ENCODE results near the gene SNUPN. TPM values are rescaled to one million over a fixed set of nuclear protein-coding genes. Genes with fewer than 3 reads are reported as not detected.

The SNUPN gene
- polyA plus RNA-seq (ENCODE audit: insufficient read length in 3 of 3): 10 to 100 TPM; 27.5 to 32.7 (median 31.6) TPM

DNA sequence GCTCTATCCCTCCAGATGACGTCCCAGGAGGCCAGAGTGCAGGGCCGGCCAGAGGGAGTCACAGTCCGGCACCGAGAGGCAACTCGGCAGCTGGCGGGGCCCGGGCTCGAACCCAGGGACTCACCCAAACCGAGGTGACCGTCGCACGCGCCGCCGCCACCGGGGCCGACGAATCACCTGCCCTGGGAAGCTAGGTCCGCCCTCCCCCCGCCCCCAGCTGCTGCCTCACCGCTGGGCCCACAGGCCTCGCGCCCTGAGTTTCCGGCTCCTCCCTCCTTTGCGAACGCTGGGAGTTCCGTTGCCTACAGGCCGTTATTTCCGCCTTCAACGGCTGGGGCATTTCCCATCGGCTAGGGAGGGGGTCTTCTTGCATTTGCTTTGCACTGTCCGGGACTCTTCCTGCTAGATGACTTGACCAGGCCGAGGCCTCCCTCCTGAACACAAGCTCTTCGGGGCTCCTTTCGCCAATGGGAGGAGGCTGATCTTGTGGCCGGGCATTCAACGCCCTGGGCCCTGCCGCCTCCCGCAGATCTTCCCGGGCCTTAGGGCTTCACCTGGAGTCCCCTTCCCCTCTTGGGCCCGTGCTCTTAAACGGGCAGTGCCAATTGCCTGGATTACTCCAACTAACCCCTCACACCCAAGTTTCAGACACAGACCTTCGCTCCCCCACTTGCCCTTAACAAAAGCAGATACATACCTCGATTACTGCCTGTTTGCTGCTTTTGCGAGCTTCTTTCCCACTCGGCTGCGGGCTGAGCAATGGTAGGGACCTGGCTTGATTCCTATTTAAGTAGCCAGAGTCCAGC, at the start of gene SNUPN:
Gene SNUPN, minus strand, starts transcription at position 184 of the 806 bp plus-strand sequence. CDS start 4,674 bp downstream, outside the sequence.
- DNase-seq (ENCODE audit: low read depth in 3 of 3, low spot score in 2 of 3): peak in 2 of 3 donors; percentile 90 to 91

DNA sequence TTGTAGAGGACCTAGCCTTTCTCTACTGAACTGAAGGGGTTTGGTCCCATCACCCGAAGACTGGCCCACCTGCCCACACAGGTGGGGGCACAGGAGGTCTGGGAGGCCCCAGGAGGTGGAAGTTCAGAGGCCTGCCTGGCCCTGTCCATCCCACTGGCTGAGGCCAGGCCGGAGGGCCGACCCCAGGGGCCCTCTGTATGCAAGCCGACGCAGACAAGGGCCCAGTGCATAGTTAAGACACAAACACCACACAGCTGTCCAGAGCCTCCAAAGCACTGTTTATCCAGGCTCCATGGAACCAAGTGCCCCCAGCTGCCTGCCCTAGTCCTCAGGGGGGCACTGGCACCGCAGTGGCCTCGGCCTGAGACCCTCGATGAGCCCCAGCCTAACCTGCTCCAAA, 48.8 kb upstream of the SNUPN start:
- no peak for DNase-seq (ENCODE audit: low read depth in 3 of 3, low spot score in 2 of 3)

DNA sequence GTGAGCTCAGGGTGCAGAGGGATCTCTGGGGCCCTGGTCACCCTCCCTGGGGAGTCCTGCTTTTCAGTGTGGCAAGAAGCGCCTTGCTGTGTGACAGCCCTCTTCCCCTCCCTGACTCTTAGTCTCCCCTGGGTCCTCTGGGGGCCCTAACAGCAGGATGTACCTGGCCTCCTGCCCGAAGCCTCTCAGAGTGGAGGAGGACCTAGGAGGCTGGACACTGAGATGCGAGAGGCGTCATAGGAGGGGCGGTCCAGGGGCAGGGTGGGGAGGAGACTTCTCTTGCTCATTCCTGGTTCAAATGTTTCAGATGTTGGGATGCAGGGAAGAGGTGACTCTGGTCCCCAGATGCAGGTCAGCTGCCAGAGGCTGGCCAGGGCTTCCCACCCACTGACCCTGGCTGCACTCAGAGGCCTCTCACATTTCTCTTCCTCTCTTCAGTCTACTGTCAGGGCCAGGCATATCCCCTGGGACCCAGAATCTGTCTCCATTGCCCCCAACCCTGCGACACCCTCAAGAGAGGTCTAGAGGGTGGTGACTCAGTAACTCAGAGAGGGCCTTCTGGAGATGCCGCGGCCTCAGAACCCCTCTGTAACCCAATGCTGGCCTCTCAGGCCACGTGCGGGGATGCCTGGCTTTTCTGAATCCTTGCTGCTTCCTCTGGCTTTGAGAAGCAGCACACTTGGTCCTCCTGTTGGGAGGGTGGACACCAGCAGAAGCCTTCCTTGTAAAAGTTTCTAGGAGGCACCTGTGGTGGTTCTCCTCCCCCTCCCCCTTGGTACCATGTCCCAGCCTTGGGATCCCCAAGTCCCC, 48.1 kb upstream of the SNUPN start:
- peak in 2 of 3 donors; percentile 14 to 36 for DNase-seq (ENCODE audit: low read depth in 3 of 3, low spot score in 2 of 3)

DNA sequence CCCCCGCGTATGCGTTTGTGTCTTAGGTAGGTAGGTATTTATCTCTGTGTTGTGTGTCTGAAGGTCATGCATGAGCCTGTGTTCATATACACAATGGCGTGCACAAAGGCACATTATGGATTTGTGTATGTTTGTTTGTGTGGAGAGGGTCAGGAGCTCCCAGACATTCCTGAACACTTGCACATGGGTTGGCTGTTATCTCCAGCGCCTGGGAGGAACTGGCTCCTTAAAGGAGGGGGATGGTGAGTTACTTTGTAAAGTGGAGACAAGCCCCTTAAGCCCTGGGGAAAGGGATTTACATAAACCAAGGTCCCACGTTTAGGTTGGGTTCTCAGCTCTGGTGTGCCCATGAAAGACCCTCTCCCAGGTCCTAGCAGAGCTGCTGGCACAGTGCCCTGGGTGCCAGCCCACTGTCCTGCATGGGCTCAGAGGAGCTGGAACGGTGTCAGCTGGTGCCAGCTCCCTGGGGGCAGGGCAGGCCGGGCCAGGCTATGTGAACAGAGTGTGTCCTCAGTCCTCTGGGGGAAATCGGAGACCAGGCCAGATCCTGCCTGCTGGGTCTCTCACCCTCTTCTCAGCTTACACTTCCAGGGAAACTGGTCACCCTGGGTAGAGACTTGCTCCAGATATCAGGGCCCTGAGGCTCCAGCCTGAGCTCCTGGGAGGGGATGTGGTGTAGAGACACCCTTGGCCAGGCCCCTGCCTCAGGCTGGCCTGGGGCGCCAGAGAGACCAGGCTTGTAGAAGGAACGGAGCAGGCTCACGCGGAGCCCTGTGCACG, 47.3 kb upstream of the SNUPN start:
- no peak for DNase-seq (ENCODE audit: low read depth in 3 of 3, low spot score in 2 of 3)

DNA sequence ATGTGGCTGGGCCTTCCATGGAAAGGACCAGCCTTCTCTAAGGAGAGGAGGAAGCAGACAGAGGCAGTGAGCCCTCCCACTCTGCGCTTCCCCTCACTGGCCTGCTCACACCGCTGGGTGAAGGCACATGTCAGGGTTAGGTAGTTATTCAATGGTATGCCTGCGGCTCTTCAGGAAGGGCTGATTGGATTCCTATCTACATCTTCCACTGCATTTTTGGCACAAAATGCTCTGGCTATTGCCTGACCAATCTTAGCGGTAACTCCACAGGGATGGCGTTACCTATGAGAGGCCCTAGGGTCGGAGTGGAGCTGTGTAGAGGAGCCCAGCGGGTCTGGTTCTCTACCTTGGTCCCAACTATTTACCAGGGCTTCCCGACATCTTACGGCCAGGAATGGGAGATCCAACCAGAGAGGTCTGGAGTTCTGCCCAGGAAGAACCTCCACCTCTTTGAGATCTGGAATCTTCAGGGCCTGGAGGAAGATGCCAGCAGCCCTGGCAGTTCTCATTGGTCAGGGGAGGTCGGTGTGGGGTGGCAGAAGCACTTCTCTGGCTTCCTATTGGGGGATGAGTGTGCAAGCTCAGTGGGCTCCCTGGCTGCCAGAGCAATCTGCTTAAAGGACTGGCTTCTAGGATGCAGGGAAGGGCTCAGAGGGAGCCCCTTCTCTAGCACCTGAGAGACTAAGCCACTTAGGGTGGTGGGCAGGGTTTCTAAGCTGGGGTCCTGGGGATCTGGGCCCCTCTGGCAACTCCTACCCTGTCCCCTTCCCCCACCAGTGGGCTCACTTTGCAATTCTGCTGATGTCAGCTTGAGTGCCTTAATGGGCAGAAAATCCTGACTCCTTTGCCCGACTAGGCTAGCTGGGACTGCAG, 46.4 kb upstream of the SNUPN start:
- DNase-seq (ENCODE audit: low read depth in 3 of 3, low spot score in 2 of 3): no peak

DNA sequence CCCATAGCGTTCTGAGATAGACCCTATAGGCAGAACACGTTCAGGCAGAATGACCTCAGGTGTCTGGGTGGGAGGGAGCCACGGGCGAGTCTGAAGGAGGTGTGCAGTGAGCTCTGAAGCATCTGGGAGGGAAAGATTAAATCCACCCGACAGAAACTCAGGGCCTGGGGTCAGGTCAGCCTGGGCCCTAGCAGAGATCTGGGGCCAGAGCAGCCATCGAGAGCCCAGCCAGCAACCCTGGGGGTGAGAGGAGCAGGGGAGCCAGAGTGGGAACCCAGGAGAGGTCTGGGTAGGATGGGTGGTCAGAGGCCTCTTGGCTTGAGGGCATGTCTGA, 44.3 kb upstream of the SNUPN start:
- DNase-seq (ENCODE audit: low read depth in 3 of 3, low spot score in 2 of 3): no peak

DNA sequence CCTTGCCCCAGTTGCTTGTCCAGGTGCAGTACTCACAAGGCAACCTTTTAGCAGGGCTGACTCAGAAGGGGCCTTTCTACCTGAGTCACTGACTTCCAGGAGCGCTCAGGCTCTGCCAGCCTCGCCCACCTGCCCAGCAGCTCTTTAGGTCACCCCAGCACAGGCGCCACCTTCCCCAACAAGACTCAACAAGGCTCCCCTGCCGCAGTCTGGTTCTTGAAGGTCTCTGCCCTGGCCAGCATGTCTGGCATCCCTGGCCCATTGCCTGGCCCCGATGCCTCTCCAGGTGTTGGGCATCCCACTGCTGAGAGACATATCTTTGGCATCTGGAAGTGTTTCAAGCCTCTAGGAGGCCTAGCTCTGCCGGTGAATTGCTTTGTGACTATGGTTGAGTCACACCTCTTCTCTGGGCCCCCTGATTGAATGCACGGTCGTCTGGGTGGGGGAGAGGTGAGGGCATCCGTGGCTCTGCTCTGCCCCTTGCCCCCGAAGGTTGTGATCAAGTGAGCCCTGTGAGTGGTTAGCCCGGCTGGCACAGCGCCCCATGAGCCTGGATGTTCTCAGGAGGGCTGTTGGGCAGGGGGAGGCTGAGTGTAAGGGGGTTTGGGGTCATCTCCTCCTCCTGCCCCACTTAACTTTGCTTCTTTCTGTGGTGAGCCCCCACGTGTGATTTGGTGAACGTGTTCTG, 43.8 kb upstream of the SNUPN start:
- DNase-seq (ENCODE audit: low read depth in 3 of 3, low spot score in 2 of 3): no peak

DNA sequence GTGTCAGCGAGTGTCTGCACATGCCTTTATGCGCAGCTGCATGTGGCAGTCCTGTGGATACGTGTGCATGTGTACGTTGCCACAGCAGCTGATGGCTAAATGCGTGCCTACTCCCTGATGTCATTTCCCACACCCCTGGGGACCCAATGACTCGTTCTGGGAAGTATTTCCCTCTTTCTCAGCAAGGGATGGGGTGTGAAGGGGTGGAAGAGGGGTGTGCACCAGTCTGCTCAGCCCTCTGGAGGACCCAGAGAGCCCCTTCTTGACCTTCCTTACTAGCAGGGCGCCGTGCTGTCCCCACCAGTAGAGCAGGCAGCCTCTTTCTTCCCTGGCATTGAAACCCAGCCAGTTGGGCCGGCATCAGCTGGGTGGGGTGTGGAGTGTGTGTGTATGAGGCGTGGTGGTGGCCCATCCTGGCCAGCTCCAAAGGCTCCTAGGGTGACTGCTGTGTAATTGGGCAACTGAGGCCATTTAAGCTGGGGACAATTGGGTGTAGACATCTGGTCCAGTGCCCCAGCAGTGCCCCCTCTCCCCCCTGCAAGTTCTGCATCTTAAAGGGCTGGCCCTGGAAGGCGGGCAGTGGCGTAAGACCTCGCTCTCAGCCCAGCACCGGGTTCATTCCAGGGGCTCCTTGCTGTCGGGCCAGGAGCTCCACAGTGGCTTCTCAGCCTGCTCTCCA, 41.4 kb upstream of the SNUPN start:
- DNase-seq (ENCODE audit: low read depth in 3 of 3, low spot score in 2 of 3): no peak

DNA sequence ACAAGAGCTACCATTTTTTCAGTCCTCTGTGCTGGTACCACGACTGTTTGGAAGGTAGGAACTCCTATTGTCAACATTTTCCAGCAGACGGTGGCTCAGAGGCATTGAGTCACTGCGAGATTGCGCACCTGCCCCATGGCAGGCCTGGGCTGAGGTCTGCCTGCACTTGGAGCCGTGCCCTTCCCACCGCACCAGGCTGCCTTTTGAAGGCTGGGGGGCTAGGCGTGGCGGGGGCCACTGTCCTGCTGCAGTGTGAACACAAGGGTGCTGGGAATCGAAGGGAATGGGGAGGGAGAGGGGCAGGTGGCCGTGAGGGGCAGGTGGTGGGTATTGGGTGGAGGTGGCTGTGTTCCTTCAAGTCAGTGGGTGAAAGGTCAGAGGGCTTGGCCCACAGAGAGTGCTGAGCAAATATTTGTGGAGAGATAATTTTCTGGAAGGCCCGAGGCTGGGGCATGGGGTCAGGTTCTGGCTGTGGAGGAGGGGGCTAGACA, 38.5 kb upstream of the SNUPN start:
- no peak for DNase-seq (ENCODE audit: low read depth in 3 of 3, low spot score in 2 of 3)

DNA sequence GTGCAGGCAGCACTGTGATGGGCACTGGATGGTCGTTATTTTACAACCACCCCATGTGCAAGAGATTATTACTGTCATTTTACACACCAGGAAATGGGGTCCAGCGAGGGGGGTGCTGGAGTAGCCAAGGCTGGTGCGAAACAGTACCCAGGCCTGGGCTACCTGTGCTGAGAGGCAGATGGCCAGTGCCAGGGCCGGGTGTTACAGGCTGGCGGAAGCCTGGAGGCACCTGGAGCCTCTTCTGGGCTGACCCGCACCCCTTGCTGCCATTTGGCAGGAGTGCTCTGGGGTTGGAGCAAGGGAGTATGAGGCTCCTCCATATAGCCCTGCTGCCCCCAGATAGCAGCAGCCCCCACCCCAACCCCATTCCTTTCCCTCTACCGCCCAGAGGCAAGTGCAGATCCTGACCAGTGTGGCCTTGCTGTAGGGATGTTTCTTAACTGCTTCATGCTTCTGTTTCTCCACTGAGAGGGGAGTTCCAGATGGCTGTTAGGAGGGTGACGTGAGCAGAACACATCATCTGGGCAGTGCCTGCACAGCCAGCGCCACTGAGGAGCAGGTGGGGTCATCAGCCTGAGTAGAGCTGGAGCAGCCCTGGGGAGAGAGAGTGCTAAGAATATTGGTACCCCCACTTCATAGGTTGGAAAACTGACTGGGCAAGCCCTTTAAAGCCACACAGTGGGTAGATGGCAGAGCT, 37.4 kb upstream of the SNUPN start:
- DNase-seq (ENCODE audit: low read depth in 3 of 3, low spot score in 2 of 3): no peak

DNA sequence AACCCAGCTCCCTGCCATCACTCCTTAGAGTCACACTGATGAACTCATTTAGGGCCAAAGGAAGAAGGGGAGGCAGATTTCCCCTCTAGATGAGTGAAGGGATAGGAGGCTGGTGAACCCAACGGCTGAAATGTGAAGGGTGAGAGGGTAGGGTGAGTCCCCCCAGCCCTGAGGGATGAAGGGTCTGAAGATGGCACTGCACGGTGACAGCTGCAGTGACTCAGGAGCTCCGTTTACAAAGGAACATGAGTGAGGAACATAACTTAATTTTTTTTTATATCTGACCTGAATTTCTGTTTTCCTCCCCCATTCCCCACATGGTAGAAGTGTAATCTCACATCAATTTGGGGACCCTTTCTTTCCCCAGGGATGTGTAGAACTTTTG, 36.2 kb upstream of the SNUPN start:
- DNase-seq (ENCODE audit: low read depth in 3 of 3, low spot score in 2 of 3): no peak

DNA sequence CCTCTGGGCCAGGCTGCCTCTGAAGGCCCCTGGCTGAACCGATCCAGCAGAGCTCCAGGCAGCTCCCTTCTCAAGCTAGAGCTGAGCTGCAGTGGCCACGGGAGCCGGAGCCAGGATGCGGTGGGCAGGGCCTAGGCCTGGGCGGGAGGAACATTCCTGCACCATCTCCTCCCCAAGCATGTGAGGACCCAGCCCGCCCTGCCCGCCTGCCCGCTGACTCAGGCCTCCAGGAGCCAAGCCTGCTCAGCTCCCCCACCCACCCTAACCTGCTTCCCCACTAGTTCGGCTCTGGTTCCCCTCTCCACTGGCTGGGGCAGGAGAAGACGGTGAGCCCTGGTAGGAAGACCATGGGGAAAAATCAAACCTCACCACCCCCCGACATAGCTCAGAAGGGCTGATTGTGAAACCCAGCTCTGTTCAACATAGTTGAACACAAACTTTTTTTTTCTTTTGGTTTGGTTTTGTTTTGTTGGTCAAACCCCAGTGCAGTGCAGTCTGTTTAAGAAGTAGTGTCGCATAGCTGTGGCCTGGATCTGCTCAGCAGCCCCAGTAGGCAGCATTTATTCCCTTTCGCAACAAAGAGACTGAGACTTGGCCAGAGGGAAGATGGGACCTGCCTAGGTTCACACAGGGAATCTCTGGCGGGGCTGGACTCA, 35.7 kb upstream of the SNUPN start:
- no peak for DNase-seq (ENCODE audit: low read depth in 3 of 3, low spot score in 2 of 3)

DNA sequence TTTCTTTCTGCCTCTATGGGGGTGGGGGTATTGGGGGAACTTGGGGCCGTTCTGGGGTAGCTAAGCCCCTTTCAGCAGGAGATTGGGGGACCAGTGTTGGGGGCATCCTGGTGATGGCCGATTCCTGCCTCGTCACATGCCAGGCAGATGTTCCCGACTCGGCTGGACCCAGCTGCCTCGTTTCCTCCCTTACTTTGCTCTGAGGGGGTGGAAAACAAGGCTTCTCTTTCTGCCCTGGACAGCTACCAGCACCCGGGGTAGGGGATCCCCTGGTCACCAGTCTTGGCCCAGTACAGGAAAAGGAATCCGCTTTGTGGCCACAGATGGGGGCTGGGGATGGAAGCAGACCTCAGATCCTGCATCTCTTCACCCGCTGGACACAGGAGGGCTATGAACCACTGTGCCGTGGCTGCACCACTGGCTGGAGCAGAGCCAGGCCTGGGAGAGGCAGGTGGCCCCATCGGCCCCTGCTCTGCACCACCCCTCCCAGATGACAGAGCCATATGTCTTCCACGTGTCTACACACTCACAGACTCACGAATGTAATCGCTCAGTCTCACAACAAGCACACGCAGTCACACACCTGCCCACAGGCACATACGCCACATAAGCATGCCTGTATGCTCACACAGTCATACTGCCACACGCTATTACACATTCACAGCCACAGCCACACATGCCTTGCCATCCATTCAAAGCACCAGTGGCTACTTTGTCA, 34.6 kb upstream of the SNUPN start:
- no peak for DNase-seq (ENCODE audit: low read depth in 3 of 3, low spot score in 2 of 3)

DNA sequence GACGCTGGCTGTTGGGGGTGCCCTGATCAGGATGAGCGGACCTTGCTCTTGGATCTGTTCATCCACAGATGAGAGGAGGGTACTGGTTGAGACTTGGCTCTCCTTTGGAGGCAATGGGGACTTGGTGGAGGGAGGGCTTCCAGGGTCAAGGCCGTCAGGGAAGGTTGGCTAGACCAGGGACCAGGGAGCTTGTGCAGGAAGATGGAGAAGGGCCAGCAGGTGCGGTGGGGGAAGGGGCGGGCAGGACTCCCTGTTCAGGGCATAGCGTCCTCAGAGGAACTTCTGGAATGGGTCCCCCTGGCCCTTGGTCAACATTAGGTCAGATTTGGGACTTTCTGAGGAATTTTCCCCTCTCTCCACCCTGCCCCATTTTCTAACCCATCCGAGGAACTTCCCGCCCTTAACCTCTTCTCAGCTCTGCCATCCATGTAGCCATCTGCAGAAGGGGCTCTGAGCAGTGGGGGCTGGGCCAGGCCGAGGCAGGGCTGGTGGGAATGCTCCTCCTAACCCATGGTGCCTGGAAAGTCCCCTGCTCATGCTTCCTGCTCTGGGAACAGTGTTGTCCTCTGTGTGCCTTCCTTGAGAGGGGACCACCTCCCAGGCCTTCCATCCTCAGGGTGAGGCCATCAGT, 33.7 kb upstream of the SNUPN start:
- no peak for DNase-seq (ENCODE audit: low read depth in 3 of 3, low spot score in 2 of 3)

DNA sequence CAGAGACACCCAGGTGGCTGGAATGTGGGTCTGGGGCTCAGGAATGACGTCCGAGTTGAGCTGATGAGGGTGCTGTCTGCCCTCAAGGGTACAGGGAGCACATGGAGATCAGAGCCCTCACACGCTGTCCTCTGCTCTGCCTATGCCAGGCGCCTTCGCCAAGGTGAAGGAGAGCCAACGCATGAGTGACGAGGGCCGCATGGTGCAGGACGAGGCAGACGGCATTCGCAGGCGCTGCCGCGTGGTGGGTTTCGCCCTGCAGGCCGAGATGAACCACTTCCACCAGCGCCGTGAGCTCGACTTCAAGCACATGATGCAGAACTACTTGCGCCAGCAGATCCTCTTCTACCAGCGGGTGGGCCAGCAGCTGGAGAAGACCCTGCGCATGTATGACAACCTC, 31.3 kb upstream of the SNUPN start:
- no peak for DNase-seq (ENCODE audit: low read depth in 3 of 3, low spot score in 2 of 3)

DNA sequence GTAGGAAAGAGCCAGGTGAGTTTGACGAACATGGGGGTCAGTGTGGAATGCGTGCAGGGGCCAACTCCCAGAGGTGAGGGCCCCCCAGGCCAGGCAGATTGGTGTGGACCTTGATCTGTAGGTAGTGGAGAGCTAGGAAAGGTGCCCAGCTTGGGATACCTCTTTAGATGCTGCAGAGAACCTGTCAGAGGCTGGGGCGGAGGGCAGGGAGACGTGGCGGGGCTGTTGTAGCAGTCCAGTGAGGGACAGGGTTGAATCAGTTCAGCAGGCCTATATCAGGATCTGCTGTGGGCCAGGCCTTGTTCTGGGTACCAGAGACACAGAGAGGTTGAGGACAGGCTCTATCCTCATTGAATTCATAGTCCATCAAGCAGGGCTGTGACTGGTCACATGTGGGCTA, 30.8 kb upstream of the SNUPN start:
- no peak for DNase-seq (ENCODE audit: low read depth in 3 of 3, low spot score in 2 of 3)

DNA sequence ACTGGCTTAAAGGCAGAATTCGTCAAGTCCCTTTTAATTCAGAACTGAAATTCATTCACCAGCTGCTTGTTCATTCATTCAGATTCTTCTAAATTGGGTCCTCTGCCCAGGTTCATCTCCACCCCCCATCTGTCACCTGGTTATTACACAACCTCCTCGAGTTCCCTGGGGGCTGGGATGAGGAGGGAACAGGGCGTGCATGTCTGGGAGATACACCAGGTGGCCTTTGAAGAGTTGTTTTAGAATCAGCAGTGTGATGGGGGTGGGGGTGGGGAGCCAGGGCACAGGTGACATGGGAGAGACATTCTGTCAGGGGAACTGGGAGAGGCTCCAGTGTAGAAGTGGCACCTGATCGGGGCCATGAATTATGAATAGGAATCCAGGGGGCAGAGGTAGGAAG, 30.4 kb upstream of the SNUPN start:
- no peak for DNase-seq (ENCODE audit: low read depth in 3 of 3, low spot score in 2 of 3)

All from right renal cortex interstitium (tissue), 3 donors.